GM19468 (cell line): ENCODE measurements around the gene TESK1.

Source experiments
- ATAC-seq: cut with Tn5 transposase; IDR thresholded peaks from one replicate; pipeline ENCODE4 v1.9.1; 2021; ENCODE audit warnings: mild to moderate bottlenecking, moderate library complexity, moderate number of reproducible peaks; ENCODE audit not compliant: unreplicated experiment; ENCODE audit errors: extremely low read depth

Gene TESK1, protein sequence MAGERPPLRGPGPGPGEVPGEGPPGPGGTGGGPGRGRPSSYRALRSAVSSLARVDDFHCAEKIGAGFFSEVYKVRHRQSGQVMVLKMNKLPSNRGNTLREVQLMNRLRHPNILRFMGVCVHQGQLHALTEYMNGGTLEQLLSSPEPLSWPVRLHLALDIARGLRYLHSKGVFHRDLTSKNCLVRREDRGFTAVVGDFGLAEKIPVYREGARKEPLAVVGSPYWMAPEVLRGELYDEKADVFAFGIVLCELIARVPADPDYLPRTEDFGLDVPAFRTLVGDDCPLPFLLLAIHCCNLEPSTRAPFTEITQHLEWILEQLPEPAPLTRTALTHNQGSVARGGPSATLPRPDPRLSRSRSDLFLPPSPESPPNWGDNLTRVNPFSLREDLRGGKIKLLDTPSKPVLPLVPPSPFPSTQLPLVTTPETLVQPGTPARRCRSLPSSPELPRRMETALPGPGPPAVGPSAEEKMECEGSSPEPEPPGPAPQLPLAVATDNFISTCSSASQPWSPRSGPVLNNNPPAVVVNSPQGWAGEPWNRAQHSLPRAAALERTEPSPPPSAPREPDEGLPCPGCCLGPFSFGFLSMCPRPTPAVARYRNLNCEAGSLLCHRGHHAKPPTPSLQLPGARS

DNA sequence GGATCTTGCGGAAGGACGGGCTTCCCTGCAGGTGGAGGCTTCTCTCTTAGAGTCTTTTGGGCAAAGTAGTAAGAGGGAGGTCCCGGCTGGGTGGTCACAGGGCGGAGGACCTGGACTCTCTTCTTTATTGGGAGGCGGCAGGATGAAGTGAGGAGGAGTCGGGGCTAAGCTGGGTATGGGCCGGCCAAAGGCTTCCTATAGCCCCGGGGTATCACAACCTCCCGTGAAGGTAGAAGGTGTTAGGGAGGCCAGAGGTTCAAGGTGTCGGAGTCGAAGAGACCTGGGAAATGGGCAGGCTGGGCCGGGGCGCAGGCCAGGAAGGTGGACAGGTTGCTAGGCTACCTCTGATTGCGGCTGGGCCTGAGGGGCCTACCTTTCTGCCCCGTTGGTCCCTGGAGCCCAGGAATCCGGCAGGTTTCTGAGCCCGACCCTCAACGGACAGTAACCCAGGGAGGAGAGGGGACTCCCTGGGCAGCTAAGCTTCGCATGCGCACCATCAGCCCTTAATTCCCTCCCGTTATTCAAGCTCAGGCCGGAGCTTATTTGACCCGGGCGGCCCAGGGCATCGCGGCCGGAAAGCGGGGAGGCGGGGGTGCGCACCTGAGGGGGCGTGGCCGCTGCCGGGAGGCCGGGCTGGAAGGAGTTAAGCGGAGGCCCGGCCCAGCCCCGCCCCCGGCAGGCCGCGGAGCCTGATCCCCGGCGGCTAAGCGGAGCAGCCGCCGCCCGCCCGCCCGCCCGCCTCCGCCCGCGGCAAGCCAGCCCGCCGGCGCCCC, at the start of gene TESK1:
TESK1 (plus strand) TSS at position 685 of the 773 bp plus-strand sequence. CDS start 358 bp downstream, outside the sequence.
- ATAC-seq = no peak

DNA sequence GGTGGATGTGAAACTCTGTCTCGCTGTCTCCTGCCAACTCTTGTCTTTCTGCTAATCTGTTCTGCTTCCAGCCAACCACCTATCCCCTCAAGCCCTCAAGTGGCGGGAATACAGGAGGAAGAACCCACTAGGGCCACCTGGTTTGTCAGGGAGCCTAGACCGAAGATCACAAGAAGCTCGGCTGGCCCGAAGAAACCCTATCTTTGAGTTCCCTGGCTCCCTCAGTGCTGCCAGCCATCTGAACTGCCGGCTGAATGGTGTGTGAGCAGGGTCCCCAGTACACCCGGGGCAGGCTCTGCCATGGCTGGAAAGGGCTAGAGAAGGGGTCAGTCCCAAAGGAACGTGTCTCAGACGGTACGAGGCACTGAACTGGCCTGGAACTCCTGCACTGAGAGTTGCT, 49.2 kb upstream of the TESK1 start:
- no peak for ATAC-seq

DNA sequence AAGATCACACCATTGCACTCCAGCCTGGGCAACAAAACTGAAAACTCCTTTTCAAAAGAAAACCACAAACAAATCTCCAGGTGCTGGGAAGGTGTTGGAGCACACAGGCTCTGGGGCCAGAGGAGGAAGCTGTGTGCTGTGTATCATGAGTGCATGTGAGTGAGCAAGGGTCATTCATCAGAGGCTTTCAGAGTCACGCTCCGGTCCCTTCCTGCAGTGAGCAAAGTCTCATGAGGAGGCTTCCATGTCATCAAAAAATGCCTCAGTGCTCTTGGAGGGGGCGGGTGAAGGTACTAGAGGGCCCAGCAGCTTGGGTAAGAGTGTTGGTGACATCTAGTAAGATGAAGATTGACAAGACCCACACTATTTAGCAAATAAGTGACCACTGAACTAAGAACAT, 48.3 kb upstream of the TESK1 start:
- no peak for ATAC-seq

DNA sequence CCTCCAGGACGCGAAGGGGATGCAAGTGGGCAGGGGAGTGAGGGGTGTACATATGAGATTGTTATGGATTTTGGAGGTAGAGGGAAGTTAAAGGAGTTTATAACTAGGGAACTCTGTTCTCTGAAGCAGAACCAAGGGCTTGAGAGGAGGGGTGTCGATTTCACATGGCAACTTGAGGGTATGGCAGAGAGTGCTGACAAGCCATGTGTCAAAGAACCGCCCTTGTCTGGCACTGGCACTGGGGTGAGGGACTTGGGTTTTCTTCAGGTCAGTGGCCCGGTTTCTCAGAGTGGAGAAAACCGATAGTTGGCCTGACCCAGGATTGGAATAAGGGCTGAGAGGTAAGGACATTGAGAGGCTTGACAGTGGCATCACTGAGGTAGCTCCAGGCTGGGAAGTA, 47.7 kb upstream of the TESK1 start:
- no peak for ATAC-seq

DNA sequence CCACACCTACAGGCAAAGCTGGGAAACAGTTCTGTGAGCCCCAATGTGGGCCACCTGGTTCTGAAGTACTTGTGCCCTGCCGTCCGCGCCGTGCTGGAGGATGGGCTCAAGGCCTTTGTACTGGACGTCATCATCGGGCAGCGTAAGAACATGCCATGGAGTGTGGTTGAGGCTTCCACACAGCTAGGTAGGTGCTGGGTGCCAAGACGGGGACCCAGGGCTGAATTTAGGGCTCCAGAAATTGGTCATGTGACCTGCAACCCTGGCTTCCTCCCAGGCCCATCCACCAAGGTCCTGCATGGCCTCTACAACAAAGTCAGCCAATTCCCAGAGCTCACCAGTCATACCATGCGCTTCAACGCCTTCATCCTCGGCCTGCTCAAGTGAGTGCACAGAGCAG, 46.9 kb upstream of the TESK1 start:
- no peak for ATAC-seq

DNA sequence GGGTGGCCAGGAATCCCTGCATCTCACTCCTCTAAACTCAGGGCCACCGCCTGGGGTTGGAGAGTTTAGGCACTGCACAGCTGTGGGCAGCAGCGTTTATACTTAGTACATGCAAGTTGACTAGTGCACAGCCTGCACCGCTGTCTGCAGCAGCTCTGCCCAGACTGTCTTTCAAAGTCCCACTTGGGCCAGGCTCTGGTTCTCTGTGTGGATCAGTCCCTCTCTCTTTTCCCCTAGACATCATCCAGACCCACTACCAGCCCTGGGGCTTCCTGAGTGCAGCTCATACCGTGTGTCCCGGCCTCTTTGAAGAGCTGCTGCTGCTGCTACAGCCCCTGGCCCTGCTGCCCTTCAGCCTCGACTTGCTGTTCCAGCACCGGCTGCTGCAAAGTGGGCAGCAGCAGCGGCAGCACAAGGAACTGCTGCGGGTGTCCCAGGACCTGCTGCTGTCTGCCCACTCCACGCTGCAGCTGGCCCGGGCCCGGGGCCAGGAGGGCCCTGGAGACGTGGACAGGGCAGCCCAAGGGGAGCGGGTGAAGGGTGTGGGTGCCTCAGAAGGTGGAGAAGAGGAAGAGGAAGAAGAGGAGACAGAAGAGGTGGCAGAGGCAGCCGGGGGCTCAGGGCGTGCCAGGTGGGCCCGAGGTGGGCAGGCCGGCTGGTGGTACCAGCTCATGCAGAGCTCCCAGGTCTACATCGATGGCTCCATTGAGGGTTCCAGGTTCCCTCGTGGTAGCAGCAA, 45.1 kb upstream of the TESK1 start:
- no peak for ATAC-seq

DNA sequence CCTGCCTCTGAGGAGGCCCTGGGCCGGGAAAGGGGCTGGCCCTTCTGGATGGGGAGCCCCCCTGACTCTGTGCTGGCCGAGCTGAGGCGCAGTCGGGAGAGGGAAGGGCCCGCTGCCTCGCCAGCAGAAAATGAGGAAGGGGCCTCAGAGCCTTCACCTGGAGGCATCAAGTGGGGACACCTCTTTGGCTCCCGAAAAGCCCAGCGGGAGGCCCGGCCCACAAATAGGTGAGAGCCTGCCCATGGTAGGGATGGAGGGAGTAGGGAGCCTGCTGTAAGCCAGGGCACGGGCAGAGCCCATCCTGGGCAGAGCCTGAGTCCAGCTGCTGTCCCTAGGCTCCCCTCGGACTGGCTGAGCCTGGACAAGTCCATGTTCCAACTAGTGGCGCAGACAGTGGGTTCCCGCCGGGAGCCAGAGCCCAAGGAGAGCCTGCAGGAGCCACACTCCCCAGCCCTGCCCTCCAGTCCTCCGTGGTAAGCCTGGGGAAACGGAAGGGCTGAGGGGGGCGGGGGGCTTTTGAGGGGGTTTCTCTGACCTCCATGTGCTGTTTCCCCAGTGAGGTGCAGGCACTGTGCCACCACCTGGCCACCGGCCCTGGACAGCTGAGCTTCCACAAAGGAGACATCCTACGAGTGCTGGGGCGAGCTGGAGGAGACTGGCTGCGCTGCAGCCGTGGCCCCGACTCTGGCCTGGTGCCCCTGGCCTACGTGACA, 44.3 kb upstream of the TESK1 start:
- no peak for ATAC-seq

DNA sequence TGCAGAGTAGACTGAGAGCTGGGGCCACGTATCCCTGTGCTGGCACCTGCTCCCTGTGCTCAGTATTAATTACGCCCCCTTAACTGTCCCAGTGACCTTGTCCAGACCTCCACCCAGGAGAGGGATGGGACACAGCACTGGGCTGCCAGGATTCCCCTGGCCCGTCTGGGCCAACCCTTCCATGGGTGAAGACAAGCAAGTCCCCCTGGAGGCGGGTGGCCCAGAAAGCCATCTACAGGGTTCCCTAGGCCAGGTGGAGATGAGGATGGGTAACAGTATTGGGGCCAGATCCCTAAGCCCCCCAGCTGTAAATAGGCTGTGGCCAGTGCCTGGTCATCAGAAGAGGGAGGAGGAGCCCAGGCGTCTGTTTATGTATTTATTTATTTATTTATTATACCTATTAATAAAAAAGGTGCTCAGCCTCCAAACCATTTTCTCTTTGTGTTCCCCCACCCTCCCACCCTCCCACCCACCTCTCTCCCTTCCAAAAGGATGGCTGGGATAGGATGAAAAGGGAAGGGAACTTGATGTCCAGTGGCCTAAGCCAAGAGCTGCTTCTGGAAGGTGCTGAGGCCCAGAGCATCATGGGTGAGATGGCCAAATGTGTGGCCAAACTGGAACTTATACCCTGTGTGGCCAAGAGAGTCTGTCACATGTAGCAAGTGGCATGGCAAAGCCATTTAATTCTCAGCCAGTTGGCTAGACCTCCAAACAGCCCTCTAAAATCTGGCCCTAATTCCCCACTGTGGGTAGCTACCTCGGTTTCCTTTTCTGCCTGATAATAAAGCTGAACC, 43.4 kb upstream of the TESK1 start:
- no peak for ATAC-seq

DNA sequence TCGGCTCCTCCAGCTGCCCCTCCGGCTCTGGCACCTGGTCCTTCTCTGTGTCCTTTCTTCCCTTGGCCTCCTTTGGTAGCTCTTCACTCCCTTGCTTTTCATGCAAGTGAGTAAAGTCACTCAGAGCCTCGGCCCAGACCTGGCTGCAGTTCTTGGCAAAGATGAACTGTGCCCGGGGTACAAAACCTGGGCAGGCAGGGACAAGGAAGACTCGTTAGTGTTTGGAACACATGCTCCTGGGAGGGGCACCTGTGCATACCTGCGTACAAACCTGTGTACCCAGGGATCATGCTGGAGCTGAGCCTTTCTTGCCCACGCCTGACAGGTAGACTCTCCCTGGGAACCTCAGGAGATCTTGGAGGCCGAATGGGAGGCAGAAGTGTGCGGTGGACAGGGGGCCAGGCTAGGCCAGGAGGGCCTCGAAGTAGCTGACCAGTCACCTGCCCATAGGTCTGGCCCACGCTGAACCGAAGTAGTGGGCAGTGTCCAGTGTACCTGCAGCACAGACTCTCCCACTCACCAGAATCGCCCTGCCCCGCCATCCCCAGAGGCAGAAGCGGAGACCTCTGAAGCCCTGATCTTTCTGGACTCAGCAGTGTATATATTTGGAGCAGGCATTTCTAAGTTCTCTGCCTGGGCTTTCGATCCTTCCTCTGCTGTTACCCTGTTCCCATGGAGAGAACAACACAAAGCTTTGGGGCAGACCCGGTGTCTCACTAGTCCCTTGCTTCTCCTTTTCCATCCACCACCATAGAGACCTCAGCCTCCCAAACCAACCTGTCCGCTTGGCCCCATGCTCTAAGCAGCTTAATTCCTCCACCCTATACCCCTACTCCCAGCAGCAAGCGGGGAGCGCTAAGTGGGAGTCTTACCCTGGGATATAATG, 41.9 kb upstream of the TESK1 start:
- no peak for ATAC-seq

DNA sequence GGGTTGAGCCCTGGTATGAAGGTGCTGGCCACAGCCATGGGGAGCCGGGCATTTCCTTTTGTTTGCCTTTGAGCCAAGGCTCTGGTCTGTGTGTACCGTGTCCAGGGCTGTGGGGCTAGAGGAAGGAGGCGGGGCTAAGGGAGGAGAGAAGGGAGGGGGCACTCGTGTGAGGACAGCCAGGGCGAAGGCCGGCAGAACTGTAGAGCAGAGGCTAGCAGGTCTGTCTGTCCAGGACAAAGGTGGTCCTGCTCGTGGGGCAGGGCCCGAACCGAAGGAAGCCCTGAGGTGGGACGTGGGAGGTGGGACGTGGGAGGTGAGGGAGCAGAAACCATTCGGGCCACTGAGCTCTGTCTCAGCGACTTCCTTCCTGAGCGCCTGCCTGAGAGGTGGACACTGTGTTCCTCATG, 41.3 kb upstream of the TESK1 start:
- ATAC-seq = no peak

DNA sequence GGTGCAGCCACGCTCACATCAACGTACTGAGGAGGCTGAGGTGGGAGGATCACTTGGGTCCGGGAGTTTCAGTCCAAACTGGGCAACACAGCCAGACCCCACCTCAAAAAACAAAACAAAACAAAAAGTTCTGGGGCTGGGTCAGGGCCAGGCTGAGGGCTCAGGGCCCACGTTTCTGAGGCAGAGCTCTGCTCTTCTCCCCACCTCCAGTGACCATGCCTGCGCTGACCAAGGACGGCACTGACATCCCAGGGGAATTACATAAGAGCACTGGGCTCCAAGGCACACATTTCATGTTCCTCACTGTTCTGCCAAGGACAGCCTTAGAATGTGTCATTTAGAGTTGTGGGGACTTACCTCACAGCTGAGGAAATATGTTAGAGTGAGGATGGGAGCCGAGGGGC, 40.4 kb upstream of the TESK1 start:
- ATAC-seq = no peak

DNA sequence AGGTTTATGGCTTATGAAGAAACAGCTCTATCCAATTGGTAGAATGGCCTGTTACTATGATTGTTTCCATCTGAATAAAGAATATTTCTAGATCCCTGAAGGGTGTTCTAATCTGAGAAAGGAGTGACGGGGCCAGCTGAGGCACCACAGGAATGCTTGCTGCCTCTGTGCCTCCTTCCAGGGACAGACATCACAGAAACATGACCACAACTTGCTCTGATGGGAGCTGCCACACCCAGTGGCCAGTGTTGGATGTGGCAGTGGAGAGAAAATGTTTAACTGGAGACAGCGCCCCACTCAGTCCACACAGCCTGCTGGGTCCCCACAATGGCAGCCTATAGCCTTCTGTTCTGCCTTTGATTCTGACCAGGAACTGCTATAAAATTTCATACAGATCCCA, 38.6 kb upstream of the TESK1 start:
- no peak for ATAC-seq

DNA sequence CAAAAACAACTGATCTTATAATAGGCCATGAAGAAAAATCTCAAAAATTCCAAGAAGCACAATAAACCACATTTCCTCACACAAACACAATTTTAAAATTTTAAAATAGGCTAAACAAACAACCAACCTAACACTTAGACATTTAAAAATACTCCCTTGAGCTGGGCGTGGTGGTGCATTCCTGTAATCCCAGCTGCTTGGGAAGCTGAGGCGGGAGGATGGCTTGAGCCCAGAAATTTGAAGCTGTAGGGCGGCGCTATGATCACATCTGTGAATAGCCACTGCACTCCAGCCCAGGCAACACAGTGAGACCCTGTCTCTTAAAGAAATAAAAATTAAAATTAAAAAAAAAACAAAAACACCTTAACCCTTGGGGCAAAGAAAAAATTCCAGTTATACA, 36.9 kb upstream of the TESK1 start:
- ATAC-seq = no peak

DNA sequence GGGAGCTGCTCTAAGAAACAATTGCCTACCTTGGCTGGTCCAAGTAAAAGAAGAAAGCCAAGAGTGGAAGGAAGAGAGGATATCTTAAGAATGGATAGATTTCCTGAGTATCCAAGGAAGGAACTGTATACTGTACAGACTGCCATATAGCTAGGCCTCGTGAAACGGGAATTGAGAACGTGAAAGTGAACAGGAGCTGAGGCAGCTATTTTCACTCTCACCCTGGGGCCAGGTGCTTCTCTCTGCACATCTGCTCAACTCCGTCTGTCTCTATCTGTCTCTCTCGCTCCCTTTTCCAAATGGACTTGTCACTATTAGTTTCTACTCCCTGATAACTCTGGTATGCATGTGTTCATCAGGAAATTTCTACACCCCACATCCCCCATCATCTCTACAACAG, 35.9 kb upstream of the TESK1 start:
- no peak for ATAC-seq

DNA sequence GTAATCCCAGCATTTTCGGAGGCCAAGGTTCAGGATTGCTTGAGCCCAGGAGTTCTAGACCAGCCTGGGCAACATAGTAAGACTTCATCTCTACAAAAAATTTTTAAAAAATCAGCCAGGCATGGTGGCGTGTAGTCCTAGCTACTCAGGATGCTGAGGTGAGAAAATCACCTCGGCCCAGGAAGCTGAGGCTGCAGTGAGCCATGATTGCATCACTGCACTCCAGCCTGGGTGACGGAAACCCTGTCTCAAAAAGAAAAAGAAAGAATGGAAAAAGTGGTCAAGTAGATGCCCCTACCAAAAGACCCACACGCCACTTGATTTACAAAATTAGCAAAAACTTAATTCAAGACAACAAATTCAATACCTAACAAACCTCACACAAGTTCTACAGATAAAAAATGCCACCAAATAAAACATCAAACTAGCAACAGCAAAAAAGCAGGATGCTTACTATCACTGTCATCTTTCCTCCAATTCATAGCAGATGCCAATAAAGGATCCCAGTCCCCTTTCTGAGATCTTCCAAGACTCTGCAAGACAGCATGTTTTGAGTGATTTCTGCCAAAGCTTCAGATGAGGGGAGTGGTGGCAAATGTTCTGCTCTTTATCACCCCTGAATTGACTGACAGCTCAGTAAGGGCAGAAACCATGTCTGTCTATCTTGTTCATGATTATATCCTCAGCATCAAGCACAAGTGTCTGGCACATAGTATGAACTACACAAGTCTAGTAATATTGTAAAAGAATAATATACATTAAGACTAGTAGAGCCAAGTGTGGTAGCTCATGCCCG, 34.2 kb upstream of the TESK1 start:
- no peak for ATAC-seq

DNA sequence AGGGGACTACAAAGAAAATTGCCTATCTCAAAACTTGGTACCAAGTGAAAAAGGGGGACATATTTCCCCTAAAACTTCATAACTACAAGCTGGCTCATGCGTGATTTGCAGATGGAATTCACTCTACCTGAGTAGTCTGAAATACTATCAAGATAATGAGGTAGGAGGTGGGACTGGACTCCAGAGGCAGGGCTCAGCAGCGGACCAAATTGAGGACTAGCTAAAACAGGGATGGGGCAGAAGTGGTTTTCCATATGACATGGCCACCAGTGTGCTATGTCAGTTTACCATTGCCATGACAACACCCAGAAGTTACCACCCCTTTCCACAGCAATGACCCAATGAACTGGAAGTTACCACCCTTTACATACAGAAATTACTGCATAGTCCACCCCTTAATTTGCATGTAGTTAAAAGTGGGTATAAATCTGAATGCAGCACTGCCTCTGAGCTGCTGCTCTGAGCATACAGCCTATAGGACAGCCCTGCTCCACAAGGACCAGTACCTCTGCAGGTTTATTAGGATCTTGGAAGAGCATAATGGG, 30.4 kb upstream of the TESK1 start:
- ATAC-seq = no peak

DNA sequence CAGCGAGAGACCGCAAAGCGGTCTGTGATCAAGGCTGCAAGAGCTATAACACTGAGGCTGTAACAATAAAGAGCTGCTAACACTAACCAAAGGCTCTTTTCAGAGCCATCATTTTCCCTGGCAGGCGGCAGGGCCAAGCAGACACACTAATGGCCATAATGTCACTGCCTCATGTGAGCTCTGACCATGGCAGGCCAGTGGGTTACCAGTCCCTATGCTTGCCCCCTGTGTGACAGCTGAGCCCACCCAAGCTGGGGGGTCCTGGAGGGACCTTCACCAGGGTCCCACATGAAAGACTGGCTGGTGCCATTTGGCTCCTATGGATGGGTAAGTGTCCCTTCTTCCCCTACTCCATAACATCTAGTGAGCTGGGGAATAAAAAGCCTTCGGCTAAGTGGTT, 29.6 kb upstream of the TESK1 start:
- ATAC-seq = no peak
